Renal cortex interstitium (tissue), 11 donors: ENCODE results near the gene RPL36A. TPM values are rescaled to one million over a fixed set of nuclear protein-coding genes. Genes with fewer than 3 reads are reported as not detected.

Source experiments
- DNase-seq, 11 donors: peaks; one replicate each; pipeline ENCODE4 v3.0.0-alpha.2; 2013; ENCODE audit warnings: low read depth in 9 of 11, low spot score in 4 of 11; ENCODE audit errors: extremely low read depth in 1 of 11
- polyA plus RNA-seq, 3 donors: library from polyadenylated mRNA; unstranded; fragments of 120-200 nt; gene quantifications; one replicate each; pipeline ENCODE4 v1.2.1, GENCODE V29; 2013; ENCODE audit not compliant: insufficient read length in 3 of 3

RPL36A gene
- polyA plus RNA-seq, 3 donors, result 887 to 1,397 (median 1,349) TPM

DNA sequence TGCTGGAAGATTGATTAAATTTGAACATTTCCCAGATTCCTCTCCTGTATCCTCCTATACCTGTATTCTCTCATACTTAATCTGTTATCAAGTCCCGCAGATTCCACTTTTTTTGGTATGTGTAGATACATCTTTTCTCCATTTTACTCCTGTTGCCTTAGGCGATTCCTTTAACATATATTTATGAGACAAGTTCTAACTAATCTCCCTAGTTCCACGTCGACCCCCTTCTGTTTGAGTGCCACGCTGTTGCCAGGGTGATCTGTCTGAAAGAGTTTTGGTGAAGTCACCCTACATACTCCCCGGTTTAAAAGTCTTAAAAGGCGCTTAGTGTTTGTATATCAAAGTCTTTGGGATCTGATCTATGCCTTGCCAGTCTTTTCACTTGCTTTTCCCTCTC, 19.6 kb downstream of the RPL36A start:
- DNase-seq, result no peak

- no peak for DNase-seq
These were observed 21.2 kb downstream of the RPL36A start for GRCh38 chrX:101411984-101412383.

- peak in 8 of 11 donors; percentile 34 to 73 (median 54) for DNase-seq
These were observed 24.7 kb downstream of the RPL36A start for GRCh38 chrX:101415180-101416145.

GRCh38 chrX:101416691-101417090, 25.9 kb downstream of the RPL36A start:
- no peak for DNase-seq

DNA sequence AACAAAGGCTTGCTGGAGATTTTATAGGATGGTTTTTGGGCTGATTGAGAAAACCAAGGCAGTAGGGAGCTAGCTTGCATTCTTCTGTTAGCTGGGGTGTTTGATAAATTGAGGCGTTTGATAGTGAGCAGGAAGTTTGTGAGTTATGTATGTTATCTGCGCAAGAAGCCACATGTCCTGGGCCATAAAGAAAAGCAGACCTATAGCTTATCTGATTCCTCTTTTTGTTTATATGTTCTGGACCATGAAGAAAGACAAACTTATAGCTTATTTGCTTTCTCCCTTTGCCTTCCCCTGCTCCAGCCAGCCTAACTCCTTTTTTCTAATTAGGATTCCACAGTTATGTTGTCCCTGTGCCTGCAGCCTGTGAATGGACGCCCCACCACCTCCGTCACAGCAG, 26.4 kb downstream of the RPL36A start:
- DNase-seq, result no peak

DNA sequence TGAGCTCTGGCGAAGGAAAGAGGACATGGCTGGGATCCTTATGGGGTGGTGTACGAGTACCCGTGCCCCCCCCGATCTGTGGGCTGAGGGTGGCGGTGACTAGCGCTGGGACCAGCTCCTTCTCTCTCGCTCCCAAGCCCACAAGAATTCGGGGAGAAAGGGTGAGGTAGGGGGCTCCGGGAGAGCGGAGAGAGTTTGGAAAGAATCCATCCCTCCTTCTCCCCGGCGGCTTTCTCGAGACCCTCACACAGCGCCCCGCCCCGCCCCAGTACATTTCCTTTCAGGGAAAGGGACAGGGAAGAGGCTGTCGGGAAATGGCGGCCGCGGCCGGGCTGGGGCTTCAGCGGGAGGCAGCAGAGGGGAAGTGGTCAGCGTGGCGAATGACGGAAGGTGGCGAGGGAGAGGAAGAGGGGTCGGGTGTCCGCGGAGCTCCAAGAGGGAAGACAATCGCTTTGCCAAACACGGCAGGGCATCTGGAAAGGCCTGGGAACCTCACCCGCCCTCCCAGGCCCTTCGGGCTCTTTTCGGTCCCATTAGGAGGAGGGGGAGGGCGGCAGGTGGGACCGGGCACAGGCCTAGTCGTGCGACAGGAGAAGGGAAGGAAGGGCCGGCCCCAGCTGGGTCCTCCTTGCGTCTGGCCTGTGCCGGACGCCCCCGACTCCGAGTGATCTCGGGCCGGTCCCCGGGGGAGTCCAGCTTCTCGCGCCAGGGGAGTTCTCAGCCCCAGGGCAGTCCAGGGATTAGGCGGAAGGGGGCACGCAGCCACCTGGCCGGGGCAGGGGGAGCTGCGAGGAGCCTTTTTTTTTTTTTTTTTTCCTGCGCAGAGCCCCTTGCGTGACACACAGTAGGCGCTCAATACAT, 27.4 kb downstream of the RPL36A start:
- peak in 3 of 11 donors; percentile 41 to 43 (median 41) for DNase-seq

DNA sequence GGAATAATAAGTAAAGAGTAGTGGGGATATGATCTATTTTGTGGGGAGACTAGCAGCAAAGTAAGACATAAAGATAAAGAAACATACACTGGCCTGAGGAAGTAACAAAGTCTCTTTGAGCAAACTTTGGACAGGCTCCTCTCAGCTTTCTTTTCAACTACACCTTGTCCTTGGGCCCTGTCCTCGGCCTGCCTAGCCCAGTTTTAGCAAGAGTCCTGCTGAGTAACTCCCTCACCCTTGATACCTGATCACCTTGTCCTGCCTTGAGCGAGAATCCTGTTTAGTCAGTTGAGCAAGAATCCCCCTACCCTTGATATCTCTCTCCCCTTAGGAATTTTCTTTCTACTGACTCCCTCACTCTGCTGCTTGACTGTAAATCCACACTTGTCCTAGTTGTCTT, 28.7 kb downstream of the RPL36A start:
- no peak for DNase-seq

DNA sequence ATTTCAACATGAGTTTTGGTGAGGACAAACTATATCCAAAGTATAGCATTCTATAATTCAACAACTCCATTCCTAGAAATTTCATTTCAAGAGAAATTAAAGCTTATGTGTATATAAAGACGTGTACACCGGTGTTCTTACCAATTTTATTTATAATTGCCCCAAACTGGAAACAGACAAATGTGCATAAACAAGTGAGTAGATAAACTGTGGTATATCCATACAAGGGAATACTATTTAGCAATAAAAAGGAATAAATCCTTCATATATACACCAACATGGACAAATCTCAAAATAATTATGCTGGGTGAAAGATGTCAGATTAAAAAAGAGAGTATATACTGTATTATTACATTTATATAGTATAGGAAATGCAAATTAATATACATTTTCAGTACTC, 37.1 kb downstream of the RPL36A start:
- no peak for DNase-seq

GRCh38 chrX:101429934-101430333, 39.1 kb downstream of the RPL36A start:
- DNase-seq, result no peak

DNA sequence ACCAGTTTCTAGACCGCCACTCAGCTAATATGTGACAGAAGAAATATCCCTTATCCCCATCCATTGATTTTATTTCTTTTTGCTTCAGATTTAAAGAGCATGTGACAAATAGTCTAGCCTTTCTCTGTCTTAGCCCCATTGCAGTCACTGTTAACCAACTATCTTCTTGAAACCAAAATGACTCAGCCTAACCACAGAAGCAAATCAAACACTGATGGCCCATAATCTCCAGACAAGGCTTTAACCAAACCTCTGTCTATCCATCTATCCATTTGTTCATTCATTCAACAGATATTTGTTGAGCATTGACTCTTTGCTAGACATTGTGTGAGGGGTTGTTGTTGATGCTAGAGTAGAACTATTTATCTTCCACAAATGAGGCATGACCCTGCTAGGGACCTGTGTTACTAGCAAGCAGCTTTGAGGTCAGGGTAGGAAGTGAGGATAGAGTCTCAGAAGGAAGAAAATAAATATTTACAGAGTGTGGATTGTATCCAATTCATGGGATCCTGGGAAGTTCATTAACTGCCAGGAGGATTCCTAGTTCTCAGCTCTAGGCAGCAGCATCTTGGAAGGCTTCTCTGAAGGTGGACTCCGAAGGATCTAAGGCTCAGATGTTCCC, 39.8 kb downstream of the RPL36A start:
- DNase-seq, result no peak

DNA sequence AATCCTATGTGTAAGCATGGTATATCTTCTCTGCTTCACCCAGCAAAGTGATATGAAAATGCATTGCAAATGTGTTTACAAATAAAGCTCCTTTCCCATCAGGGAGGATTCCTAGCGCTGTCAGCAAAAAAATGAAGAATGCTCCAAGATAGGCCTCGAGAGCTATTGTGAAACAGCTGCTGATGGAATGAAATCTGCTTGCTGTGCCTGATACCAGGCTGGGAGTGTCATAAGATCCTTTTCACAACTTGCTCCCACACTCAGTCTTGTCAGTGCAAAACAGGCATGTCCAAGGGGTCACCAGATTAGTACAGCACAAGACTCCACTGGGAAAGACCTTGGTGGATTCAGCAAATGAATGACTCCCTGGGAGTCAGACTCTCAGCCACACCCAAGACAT, 51.3 kb downstream of the RPL36A start:
- DNase-seq, result no peak

Other genes starting within 250 kb of the RPL36A start
- 1 to 10 TPM; 1.6 to 2.7 (median 1.6) TPM for gene DRP2, start 171.2 kb upstream of the RPL36A start, polyA plus RNA-seq
- gene TAF7L, start 99.7 kb upstream of the RPL36A start, polyA plus RNA-seq, result under 1 TPM; 0.45 to 0.62 (median 0.57) TPM
- gene TIMM8A, start 42.3 kb upstream of the RPL36A start, polyA plus RNA-seq, result 10 to 100 TPM; 17.7 to 20.7 (median 19.0) TPM
- 1 to 10 TPM; 2.5 to 4.0 (median 3.0) TPM for gene BTK, start 4.8 kb upstream of the RPL36A start, polyA plus RNA-seq
- gene GLA, start 16.9 kb downstream of the RPL36A start, polyA plus RNA-seq, result 10 to 100 TPM; 30.7 to 41.8 (median 38.5) TPM
- gene HNRNPH2, start 17.2 kb downstream of the RPL36A start, polyA plus RNA-seq, result 100 to 1,000 TPM; 130 to 158 (median 139) TPM
- 10 to 100 TPM; 21.8 to 30.7 (median 23.5) TPM for gene ARMCX4, start 94.4 kb downstream of the RPL36A start, polyA plus RNA-seq
- 10 to 100 TPM; 45.5 to 51.5 (median 50.0) TPM for gene ARMCX1, start 159.5 kb downstream of the RPL36A start, polyA plus RNA-seq
- gene ARMCX6, start 227.0 kb downstream of the RPL36A start, polyA plus RNA-seq, result 10 to 100 TPM; 82.1 to 83.7 (median 82.6) TPM
- gene ARMCX3, start 232.1 kb downstream of the RPL36A start, polyA plus RNA-seq, result 100 to 1,000 TPM; 111 to 134 (median 113) TPM